Measurements from ENCODE around the gene TBC1D25.

Gene TBC1D25

GRCh38 chrX:48505481-48505880 is 34.0 kb upstream of the TBC1D25 start:
- H3K27ac ChIP-seq (ENCODE audit: low read length): no peak overlapping the region
- no peaks in the 10 kb centered on the region for H3K36me3 ChIP-seq (ENCODE audit: control insufficient read depth, insufficient read depth, low read length)
- peaks cover 4% of the 10 kb centered on the region for H3K4me1 ChIP-seq (ENCODE audit: control insufficient read depth, insufficient read depth, low read length)
- H3K9me3 ChIP-seq (ENCODE audit: control insufficient read depth, insufficient read depth, low read length): no peaks in the 10 kb centered on the region
- no peaks in the 10 kb centered on the region for H3K27me3 ChIP-seq (ENCODE audit: control insufficient read depth, insufficient read depth, low read length)
- no CpG with 5 or more reads among the region's 5 CpGs for WGBS (ENCODE audit: insufficient coverage, insufficient read length)
- no peak for DNase-seq (ENCODE audit: low read depth, low spot score)
- H3K4me3 ChIP-seq (ENCODE audit: low read length): no peak overlapping the region

DNA sequence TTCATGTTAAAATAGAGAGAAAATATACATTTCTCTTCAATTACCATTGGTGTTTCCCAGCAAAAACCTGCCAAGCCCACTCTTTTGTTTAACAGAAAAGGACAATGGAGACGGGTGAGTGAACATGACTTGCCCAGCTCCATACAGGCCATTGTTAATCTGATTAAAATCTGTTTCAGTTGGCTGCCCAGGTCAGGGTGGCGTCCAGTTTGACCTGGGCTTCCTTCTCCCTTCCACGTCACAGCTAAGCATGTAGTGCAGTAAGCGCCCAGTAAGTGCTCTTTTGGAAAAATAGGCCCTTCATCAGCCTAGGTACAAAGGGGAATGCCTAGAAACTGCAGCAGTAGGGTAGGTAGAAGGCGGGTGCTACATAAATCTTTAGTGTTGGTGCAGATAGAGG is 32.3 kb upstream of the TBC1D25 start:
- WGBS (ENCODE audit: insufficient coverage, insufficient read length): no CpG with 5 or more reads among the region's 5 CpGs
- H3K27ac ChIP-seq (ENCODE audit: low read length): no peak overlapping the region
- no peaks in the 10 kb centered on the region for H3K27me3 ChIP-seq (ENCODE audit: control insufficient read depth, insufficient read depth, low read length)
- DNase-seq (ENCODE audit: low read depth, low spot score): no peak
- no peak overlapping the region for H3K4me3 ChIP-seq (ENCODE audit: low read length)
- no peaks in the 10 kb centered on the region for H3K36me3 ChIP-seq (ENCODE audit: control insufficient read depth, insufficient read depth, low read length)
- no peaks in the 10 kb centered on the region for H3K9me3 ChIP-seq (ENCODE audit: control insufficient read depth, insufficient read depth, low read length)
- H3K4me1 ChIP-seq (ENCODE audit: control insufficient read depth, insufficient read depth, low read length): peaks cover 4% of the 10 kb centered on the region

- DNase-seq (ENCODE audit: low read depth, low spot score): no peak
- Histone ChIP-seq H3K4me3 (ENCODE audit: low read length) (peak within 1 kb of the TSS; percentile 96; the same call in 1 of the 2 replicates), H3K27ac (ENCODE audit: low read length) (no peak within 1 kb of the TSS), H3K27me3 (ENCODE audit: control insufficient read depth, insufficient read depth, low read length) (no peaks in the 10 kb centered on the region), H3K36me3 (ENCODE audit: control insufficient read depth, insufficient read depth, low read length) (no peaks in the 10 kb centered on the region), H3K9me3 (ENCODE audit: control insufficient read depth, insufficient read depth, low read length) (no peaks in the 10 kb centered on the region), H3K4me1 (ENCODE audit: control insufficient read depth, insufficient read depth, low read length) (peaks cover 4% of the 10 kb centered on the region)
- no CpG with 5 or more reads among the region's 65 CpGs for WGBS (ENCODE audit: insufficient coverage, insufficient read length)
These were observed 30.9 kb upstream of the TBC1D25 start, which contains the start of gene PORCN for GRCh38 chrX:48508400-48509244. Gene PORCN (plus strand): TSS chrX:48508992. CDS start chrX:48509821, 829 bp downstream.

- no CpG with 5 or more reads among the region's 16 CpGs for WGBS (ENCODE audit: insufficient coverage, insufficient read length)
- no peak overlapping the region for H3K27ac ChIP-seq (ENCODE audit: low read length)
- no peaks in the 10 kb centered on the region for H3K36me3 ChIP-seq (ENCODE audit: control insufficient read depth, insufficient read depth, low read length)
- DNase-seq (ENCODE audit: low read depth, low spot score): no peak
- no peaks in the 10 kb centered on the region for H3K9me3 ChIP-seq (ENCODE audit: control insufficient read depth, insufficient read depth, low read length)
- H3K27me3 ChIP-seq (ENCODE audit: control insufficient read depth, insufficient read depth, low read length): no peaks in the 10 kb centered on the region
- H3K4me1 ChIP-seq (ENCODE audit: control insufficient read depth, insufficient read depth, low read length): peaks cover 4% of the 10 kb centered on the region
- H3K4me3 ChIP-seq (ENCODE audit: low read length): peak overlapping the region; percentile 96; the same call in 1 of the 2 replicates
These were observed 30.3 kb upstream of the TBC1D25 start for GRCh38 chrX:48509245-48509590.

GRCh38 chrX:48509619-48510018 is 29.9 kb upstream of the TBC1D25 start:
- no CpG with 5 or more reads among the region's 11 CpGs for WGBS (ENCODE audit: insufficient coverage, insufficient read length)
- peaks cover 4% of the 10 kb centered on the region for H3K4me1 ChIP-seq (ENCODE audit: control insufficient read depth, insufficient read depth, low read length)
- no peaks in the 10 kb centered on the region for H3K9me3 ChIP-seq (ENCODE audit: control insufficient read depth, insufficient read depth, low read length)
- H3K27me3 ChIP-seq (ENCODE audit: control insufficient read depth, insufficient read depth, low read length): no peaks in the 10 kb centered on the region
- no peaks in the 10 kb centered on the region for H3K36me3 ChIP-seq (ENCODE audit: control insufficient read depth, insufficient read depth, low read length)
- no peak for DNase-seq (ENCODE audit: low read depth, low spot score)
- H3K4me3 ChIP-seq (ENCODE audit: low read length): peak overlapping the region; percentile 96; the same call in 1 of the 2 replicates
- H3K27ac ChIP-seq (ENCODE audit: low read length): no peak overlapping the region

DNA sequence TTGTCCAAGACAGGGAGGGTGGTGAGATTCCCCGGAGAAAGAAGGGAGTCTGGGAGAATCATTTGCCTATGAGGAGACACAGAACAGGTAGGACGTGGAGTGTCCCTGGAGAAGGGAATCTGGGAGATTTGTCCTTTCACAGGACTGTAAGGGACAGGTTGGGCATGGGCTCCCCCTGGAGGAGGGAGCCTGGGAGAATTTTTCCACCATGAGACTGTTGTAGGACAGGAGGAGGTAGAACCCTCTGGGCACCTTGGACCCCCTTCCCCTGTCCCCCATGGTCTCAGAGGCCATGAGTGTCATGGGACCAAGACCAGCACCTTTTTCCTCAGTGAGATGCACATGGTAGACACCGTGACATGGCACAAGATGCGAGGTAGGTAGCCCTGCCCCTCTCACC is 28.0 kb upstream of the TBC1D25 start:
- Histone ChIP-seq H3K27me3 (ENCODE audit: control insufficient read depth, insufficient read depth, low read length) (no peaks in the 10 kb centered on the region), H3K4me3 (ENCODE audit: low read length) (no peak overlapping the region), H3K27ac (ENCODE audit: low read length) (no peak overlapping the region), H3K36me3 (ENCODE audit: control insufficient read depth, insufficient read depth, low read length) (no peaks in the 10 kb centered on the region), H3K4me1 (ENCODE audit: control insufficient read depth, insufficient read depth, low read length) (peaks cover 4% of the 10 kb centered on the region), H3K9me3 (ENCODE audit: control insufficient read depth, insufficient read depth, low read length) (no peaks in the 10 kb centered on the region)
- WGBS (ENCODE audit: insufficient coverage, insufficient read length): no CpG with 5 or more reads among the region's 4 CpGs
- no peak for DNase-seq (ENCODE audit: low read depth, low spot score)

DNA sequence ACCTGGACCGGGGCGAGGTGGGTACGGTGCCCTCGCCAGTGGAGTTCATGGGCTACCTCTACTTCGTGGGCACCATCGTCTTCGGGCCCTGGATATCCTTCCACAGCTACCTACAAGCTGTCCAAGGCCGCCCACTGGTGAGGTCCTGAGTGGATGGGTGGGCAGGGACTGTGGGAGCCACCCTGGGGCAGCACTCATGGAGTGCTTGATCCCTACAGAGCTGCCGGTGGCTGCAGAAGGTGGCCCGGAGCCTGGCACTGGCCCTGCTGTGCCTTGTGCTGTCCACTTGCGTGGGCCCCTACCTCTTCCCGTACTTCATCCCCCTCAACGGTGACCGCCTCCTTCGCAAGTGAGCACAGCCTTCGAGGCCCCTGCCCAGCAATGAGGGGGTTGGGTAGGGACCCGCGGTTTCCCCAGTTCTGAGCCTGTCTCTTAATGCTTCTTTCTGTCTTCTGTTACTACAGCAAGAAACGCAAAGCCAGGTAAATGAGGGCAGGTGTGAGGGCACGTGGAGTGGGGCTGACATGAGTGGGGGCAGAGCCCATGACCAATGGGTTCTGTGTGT is 27.1 kb upstream of the TBC1D25 start:
- H3K36me3 ChIP-seq (ENCODE audit: control insufficient read depth, insufficient read depth, low read length): peaks cover 5% of the 10 kb centered on the region; the same call in 1 of the 2 replicates
- no peak for DNase-seq (ENCODE audit: low read depth, low spot score)

GRCh38 chrX:48513670-48514069 is 25.8 kb upstream of the TBC1D25 start:
- DNase-seq (ENCODE audit: low read depth, low spot score): no peak
- no peak overlapping the region for H3K4me3 ChIP-seq (ENCODE audit: low read length)
- no peaks in the 10 kb centered on the region for H3K9me3 ChIP-seq (ENCODE audit: control insufficient read depth, insufficient read depth, low read length)
- no CpG with 5 or more reads among the region's 4 CpGs for WGBS (ENCODE audit: insufficient coverage, insufficient read length)
- H3K27ac ChIP-seq (ENCODE audit: low read length): no peak overlapping the region
- H3K4me1 ChIP-seq (ENCODE audit: control insufficient read depth, insufficient read depth, low read length): peaks cover 4% of the 10 kb centered on the region
- no peaks in the 10 kb centered on the region for H3K27me3 ChIP-seq (ENCODE audit: control insufficient read depth, insufficient read depth, low read length)
- peaks cover 5% of the 10 kb centered on the region; the same call in 1 of the 2 replicates for H3K36me3 ChIP-seq (ENCODE audit: control insufficient read depth, insufficient read depth, low read length)

More for the DNA sequence above, 27.1 kb upstream of the TBC1D25 start:
- H3K27ac ChIP-seq (ENCODE audit: low read length): no peak overlapping the region
- no CpG with 5 or more reads among the region's 20 CpGs for WGBS (ENCODE audit: insufficient coverage, insufficient read length)
- no peaks in the 10 kb centered on the region for H3K27me3 ChIP-seq (ENCODE audit: control insufficient read depth, insufficient read depth, low read length)
- H3K4me1 ChIP-seq (ENCODE audit: control insufficient read depth, insufficient read depth, low read length): peaks cover 4% of the 10 kb centered on the region
- no peak overlapping the region for H3K4me3 ChIP-seq (ENCODE audit: low read length)
- H3K9me3 ChIP-seq (ENCODE audit: control insufficient read depth, insufficient read depth, low read length): no peaks in the 10 kb centered on the region

DNA sequence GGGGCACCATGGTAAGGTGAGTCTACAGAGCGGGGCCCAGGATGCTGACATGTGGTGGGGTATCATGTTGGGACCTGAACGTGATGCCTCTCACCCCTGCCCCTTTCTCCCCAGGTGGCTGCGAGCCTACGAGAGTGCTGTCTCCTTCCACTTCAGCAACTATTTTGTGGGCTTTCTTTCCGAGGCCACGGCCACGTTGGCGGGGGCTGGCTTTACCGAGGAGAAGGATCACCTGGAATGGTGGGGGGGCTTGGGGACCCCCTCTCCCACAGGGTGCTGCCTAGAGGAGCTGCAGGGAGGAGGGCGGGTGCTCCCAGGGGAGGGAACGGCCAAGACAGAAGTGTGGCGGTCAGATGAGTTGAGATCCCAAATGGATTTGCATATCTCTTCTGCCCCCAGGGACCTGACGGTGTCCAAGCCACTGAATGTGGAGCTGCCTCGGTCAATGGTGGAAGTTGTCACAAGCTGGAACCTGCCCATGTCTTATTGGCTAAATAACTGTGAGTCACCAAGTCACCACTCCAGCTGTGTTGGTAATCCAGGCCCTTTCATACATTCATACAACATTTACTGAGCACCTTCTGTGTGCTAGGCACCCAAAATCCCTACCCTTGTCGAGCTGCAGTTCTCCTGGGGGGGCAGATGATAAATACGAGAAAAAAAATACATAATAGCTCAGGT is 25.2 kb upstream of the TBC1D25 start:
- H3K9me3 ChIP-seq (ENCODE audit: control insufficient read depth, insufficient read depth, low read length): no peaks in the 10 kb centered on the region
- peaks cover 5% of the 10 kb centered on the region; the same call in 1 of the 2 replicates for H3K36me3 ChIP-seq (ENCODE audit: control insufficient read depth, insufficient read depth, low read length)
- peaks cover 4% of the 10 kb centered on the region for H3K4me1 ChIP-seq (ENCODE audit: control insufficient read depth, insufficient read depth, low read length)
- no peak overlapping the region for H3K27ac ChIP-seq (ENCODE audit: low read length)
- DNase-seq (ENCODE audit: low read depth, low spot score): no peak
- H3K4me3 ChIP-seq (ENCODE audit: low read length): no peak overlapping the region
- WGBS (ENCODE audit: insufficient coverage, insufficient read length): no CpG with 5 or more reads among the region's 16 CpGs
- H3K27me3 ChIP-seq (ENCODE audit: control insufficient read depth, insufficient read depth, low read length): no peaks in the 10 kb centered on the region

GRCh38 chrX:48514868-48515460 is 24.6 kb upstream of the TBC1D25 start:
- H3K4me1 ChIP-seq (ENCODE audit: control insufficient read depth, insufficient read depth, low read length): no peaks in the 10 kb centered on the region
- peaks cover 5% of the 10 kb centered on the region; the same call in 1 of the 2 replicates for H3K36me3 ChIP-seq (ENCODE audit: control insufficient read depth, insufficient read depth, low read length)
- no CpG with 5 or more reads among the region's 9 CpGs for WGBS (ENCODE audit: insufficient coverage, insufficient read length)
- no peak overlapping the region for H3K4me3 ChIP-seq (ENCODE audit: low read length)
- H3K27ac ChIP-seq (ENCODE audit: low read length): no peak overlapping the region
- DNase-seq (ENCODE audit: low read depth, low spot score): no peak
- H3K27me3 ChIP-seq (ENCODE audit: control insufficient read depth, insufficient read depth, low read length): no peaks in the 10 kb centered on the region
- no peaks in the 10 kb centered on the region for H3K9me3 ChIP-seq (ENCODE audit: control insufficient read depth, insufficient read depth, low read length)

Measured in iPS DF 6.9 (cell line).